HUDEP-2 (cell line): ENCODE measurements around the gene PRSS38.

Experiments
- DNase-seq, 76 experiments: peaks; one replicate each; lab custom pipeline; 2025; ENCODE audit not compliant: unreplicated experiment in 76 of 76; lab: John Stamatoyannopoulos, UW

Gene PRSS38

DNA sequence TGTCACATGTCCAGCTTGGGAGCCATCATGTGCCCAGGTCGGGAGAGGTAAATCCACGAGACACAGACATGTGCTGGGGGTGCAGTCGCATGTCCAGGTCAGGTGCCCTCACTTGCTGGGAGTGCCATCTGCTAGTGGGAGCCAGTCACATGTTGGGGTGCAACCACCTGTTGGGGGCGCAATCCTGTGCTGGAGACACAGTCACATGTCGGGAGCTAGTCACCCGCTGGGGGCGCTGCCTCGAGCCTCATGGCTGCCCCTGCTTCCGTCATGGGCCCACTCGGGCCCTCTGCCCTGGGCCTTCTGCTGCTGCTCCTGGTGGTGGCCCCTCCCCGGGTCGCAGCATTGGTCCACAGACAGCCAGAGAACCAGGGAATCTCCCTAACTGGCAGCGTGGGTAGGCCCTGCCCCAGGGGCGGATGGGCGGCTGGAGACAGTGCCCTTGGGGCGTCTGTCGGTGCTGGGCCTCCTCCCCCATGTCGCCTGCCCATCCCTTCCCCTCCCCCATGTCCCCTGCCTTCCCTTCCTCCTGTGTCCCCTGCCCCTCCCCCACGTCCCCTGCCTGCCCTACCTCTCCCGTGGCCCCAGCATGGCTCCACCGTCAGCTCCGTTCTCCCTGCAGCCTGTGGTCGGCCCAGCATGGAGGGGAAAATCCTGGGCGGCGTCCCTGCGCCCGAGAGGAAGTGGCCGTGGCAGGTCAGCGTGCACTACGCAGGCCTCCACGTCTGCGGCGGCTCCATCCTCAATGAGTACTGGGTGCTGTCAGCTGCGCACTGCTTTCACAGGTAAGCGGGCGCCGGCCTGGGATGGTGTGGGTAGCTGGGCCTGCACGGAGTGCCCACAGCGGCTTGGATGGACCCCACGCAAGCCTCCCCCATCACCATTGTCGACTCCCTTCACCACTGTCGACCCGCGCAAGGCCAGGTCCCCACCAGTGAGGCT lies at the start of gene PRSS38:
TSS of gene PRSS38 (plus strand) at position 208 of the 942 bp plus-strand sequence. CDS start at position 250, 42 bp downstream.
- no peak for DNase-seq

DNA sequence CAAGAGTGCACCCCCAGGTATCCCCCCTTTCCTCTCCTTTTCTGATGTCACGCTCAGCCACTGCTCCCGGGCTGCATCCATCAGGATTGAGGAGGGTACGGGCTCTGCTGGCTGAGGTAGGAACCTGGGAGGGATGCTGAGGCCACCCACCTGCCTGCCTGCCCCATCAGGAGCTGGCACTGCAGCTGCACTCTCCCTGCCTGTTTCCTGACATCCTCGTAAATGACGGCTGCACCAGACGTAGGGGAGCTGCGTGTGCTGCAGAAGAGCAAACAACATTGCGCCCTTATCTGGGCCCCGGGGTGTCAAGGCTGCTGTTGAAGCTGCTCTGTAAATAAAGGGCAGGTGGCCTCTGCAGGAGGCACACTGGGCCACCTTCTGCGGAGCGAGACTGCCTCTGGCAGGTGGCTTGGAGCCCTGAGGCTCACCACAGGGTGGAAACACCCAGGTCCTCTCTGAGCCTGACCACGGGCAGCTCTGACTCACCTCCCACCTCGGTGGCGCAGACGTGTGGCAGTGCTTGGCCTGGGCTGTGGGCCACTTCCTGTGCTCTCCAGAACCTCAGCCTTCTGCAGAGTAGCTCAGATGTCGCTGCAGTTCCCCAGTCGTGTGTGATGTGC lies 49.4 kb upstream of the PRSS38 start:
- no peak for DNase-seq

- DNase-seq = no peak
Measured at GRCh38 chr1:227766653-227767277, 48.7 kb upstream of the PRSS38 start.

DNA sequence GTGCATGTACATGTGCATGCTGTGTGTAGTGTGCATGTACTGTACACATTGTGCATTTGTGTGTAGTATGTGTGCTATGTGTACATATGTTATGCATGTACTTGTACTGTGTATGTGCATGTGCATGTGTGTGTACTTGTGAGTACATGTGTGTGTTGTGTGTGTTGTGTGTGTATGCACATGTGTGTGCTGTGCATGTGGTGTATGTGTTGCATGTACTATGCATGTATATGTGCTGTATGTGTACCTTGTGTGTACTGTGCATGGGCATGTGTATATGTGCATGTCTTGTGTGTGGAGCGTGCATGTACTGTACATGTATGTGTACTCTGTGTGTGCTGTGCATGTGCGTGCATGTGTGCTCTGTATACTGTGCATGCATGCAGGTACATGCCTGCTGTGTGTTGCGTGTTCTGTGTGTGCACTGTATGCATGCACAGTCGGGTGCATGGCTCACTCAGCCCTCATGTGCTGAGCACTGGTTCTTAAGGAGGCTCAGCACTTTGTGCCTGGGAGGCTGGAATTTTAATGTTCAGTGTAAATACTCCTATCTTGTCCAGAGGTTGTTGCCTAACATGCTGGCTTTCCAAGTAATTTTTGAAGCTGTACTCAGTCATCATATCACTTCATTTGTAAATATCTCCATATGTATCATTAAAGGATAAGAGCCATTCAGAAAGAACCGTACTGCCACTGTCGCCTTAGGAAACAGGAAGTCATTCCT lies 47.9 kb upstream of the PRSS38 start:
- no peak for DNase-seq

- DNase-seq = no peak
Measured at GRCh38 chr1:227768125-227768439, 47.4 kb upstream of the PRSS38 start.

DNA sequence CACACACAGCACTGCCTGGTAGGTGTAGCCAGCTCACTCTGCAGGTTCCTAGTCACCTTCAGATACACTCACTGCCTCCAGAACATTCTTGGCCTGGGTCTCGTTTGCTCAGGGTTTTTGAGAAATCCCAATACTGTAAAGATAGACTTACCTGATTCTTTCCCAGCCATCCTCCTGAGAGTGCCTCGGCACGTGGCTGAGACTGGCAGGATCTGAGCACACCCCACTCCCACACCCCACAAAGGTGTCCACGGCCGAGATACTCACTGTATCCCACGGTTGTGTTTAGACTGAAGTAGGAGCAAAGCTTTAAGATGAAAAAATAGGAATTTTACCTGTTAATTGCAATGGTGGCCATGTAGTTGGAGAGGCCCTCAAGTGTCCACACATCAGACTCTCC lies 46.8 kb upstream of the PRSS38 start:
- DNase-seq = no peak

GRCh38 chr1:227769047-227769935 lies 46.2 kb upstream of the PRSS38 start:
- DNase-seq = no peak

DNA sequence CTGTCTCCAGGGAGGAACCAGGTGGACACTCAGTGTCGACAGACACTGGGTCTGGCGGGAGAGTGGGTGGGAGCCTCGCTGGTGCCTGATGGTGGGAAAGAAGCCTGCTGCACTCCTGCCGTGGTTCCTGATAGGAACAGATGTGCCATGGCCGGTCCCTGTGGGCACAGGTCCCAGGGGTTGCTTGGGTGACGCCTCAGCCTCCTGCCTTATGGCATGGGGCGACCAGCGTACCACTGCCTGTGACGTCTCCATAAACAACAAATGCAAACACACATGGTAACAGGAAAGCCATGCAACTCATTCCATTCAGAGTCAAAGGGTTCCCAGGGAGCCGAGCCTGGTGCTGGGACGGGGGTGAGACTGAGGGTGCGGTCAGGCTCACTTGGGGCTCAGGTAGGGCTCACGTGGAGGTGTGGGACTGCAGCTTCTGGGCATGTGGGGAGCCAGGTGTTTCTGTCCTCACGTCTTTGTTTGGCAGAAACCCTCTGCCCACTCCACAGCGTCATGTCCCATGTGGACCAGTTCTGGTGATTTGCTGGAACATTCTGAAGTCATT lies 45.5 kb upstream of the PRSS38 start:
- no peak for DNase-seq

DNA sequence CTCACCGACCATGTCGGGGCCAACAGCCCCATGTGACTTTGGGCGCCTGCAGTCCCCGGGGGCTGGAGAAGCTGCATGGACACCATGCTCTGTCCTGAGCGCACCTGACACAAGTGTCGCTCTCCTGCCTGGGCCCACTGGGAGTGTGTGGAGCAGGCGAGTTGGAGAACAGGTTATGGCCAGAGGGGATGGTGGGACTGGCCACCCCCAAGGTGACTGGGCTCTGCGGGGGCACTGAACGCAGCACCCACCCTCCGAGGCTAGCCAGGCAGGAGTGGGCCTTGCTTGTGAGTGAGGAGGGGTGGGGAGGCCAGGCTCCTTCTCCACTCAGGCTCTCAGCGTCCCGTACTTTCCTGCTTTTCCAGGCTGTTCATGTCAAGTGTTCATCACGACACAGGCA lies 44.7 kb upstream of the PRSS38 start:
- no peak for DNase-seq

GRCh38 chr1:227771326-227771725 lies 44.1 kb upstream of the PRSS38 start:
- DNase-seq = no peak

DNA sequence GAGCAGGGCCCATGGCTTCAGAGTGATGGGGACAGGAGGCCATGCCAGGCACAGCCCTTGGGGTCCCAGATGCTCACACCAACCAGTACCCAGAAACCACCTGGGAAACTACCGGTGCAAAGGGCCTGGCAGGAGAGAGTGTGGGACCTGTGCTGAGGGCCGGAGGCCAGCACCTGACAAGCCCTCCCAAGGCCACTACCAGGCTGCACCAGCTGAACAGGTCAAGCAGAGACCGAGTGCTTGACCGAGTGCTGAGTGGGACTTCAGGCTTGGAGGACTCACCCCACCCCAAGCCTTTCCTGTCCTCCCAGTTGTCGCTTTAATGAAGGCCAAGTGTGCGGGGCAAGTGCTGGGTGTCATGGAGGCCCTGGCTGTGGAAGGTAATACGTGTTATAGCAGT lies 43.7 kb upstream of the PRSS38 start:
- no peak for DNase-seq

DNA sequence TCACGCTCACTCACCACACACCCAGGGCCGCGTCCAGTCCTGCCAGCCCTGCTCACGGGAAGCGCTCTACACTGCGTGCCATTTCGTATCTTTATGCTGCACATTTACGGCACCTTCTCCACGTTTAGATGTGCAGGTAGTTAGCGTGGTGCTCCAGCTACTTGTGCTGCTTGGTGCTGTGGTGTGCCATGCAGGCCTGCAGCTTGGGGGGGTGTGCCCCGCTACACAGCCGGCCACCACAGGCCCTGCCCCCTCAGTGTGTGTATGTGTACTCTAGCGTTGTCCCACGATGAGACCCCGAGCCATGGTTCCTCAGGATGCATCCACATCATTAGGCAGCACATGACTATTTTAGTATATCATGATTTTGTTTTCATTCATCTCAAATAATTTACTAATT lies 41.9 kb upstream of the PRSS38 start:
- no peak for DNase-seq

GRCh38 chr1:227774051-227774731 lies 41.3 kb upstream of the PRSS38 start:
- no peak for DNase-seq

GRCh38 chr1:227774821-227775661 lies 40.4 kb upstream of the PRSS38 start:
- DNase-seq = no peak

DNA sequence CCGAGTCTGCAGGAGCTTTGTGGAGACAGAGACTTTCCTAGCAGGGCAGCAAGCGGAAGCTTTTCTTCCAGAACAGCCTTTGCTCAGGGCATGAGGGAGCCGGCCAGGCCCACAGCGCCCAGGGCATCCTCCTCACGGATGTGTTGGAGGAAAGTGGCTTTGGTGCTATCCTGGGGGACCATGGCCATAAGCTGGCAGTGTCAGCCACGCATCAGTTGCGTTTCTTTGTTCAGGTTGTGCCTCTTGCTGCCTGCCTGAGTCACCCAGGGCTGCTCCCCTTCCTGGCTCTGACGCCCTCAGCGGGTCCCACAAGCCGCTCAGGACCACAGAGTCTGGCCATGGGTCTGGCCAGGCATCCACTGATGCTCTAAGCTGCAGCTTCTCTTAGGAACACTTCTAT lies 39.6 kb upstream of the PRSS38 start:
- DNase-seq = no peak

GRCh38 chr1:227776331-227776771 lies 39.1 kb upstream of the PRSS38 start:
- no peak for DNase-seq

DNA sequence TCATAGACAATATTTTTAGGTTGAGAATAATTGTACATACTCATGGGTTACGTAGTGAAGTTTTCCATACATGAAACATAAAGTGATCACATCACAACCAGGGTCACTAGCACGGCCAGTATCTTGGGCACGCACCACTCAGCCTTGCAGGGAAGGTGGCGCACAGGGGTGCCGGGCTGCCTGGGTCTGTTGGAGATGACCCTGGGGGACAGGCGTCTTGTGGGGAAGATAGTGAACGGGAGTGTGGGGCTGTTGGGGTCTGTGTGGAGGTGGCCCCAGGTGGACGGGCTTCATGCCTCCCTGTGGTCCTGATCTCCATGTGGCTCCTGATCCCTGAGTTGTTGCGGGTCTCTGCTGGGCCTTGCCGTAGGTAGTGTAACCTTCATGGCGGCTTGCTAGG lies 38.3 kb upstream of the PRSS38 start:
- no peak for DNase-seq

DNA sequence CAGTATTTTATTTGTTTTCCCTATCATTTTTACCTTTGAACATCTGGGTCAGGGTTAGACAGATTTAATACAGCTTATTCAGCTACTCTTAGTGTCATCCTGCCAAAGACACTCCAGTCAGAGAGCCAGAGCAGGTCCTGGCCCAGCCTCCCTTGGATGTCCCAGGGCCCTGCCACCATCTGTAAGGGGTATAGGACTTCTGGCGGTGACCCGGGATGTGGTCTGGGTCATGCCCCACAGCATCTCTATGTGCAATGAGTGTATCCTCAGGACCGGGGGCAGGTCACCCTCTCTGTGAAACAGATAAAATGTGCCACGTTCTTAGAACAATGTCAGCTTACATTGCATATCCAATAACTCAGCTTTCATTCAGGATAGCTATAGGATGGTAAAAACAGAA lies 37.8 kb upstream of the PRSS38 start:
- no peak for DNase-seq
